SK-N-SH (cell line): Measurements from ENCODE around the gene GPX1. TPM values are rescaled to one million over a fixed set of nuclear protein-coding genes. Genes with fewer than 3 reads are reported as not detected.

Source experiments
- CTCF ChIA-PET: fragments of 300-600, 350-600 bp; formaldehyde crosslinking; extraction: SDS; loops from one replicate; lab custom pipeline; 2021; lab: Yijun Ruan, JAX
- POLR2A ChIA-PET: fragments of 350-600 bp; sonication (Branson Sonifier 250); formaldehyde crosslinking; extraction: SDS; loops from one replicate; lab custom pipeline; 2020; ENCODE audit warnings: antibody characterized with exemption, inconsistent platforms; lab: Yijun Ruan, JAX
- DNase-seq: peaks from one replicate; pipeline ENCODE4 v3.0.0; 2012
- H2AFZ ChIP-seq: fragments of 200-600 bp; sonication (generic); 2 replicates; pipeline ENCODE4 v1.8.1; 2016; ENCODE audit warnings: antibody characterized with exemption, mild to moderate bottlenecking, low read depth
- H3F3A ChIP-seq: fragments of 200-600 bp; sonication (generic); replicated peaks from 2 replicates; pipeline ENCODE3; 2016; ENCODE audit warnings: antibody characterized with exemption, mild to moderate bottlenecking; ENCODE audit not compliant: insufficient read depth
- H3K27ac ChIP-seq, 2 experiments: fragments of 200-500 bp in 1 of 2; fragments of 200-600 bp in 1 of 2; sonication (Bioruptor generic) in 1 of 2; sonication (generic), shearing (Covaris generic) in 1 of 2; 2 replicates each; pipeline versions ENCODE4 v1.5.1 to v1.6.1; 2014 to 2016; ENCODE audit warnings: low read depth in 2 of 2, inconsistent platforms in 1 of 2, low read length in 1 of 2, mild to moderate bottlenecking in 1 of 2, mixed read lengths in 1 of 2
- H3K27me3 ChIP-seq: fragments of 200-600 bp; sonication (generic), shearing (Covaris generic); 2 replicates; pipeline ENCODE4 v1.6.1; 2016; ENCODE audit warnings: mixed run types; ENCODE audit not compliant: insufficient read depth
- H3K36me3 ChIP-seq, 2 experiments: fragments of 200-500 bp in 1 of 2; fragments of 200-600 bp in 1 of 2; sonication (Bioruptor generic) in 1 of 2; sonication (generic) in 1 of 2; replicated peaks in 1 of 2; 2 replicates each; pipeline versions ENCODE3 to v1.5.1; 2014 to 2016; ENCODE audit warnings: low read length in 1 of 2, mild to moderate bottlenecking in 1 of 2; ENCODE audit not compliant: insufficient read depth in 2 of 2, control insufficient read depth in 1 of 2
- H3K4me1 ChIP-seq, 2 experiments: fragments of 200-500 bp in 1 of 2; fragments of 200-600 bp in 1 of 2; sonication (Bioruptor generic) in 1 of 2; sonication (generic), shearing (Covaris generic) in 1 of 2; 2 replicates each; pipeline versions ENCODE4 v1.5.1 to v1.6.1; 2014 to 2016; ENCODE audit warnings: low read depth in 1 of 2, low read length in 1 of 2, mixed run types in 1 of 2; ENCODE audit not compliant: insufficient read depth in 2 of 2, control insufficient read depth in 1 of 2
- H3K4me2 ChIP-seq: fragments of 200-600 bp; sonication (generic), shearing (Covaris generic); 2 replicates; pipeline ENCODE4 v1.6.1; 2017; ENCODE audit warnings: mixed run types
- H3K4me3 ChIP-seq, 2 experiments: fragments of 200-500 bp in 1 of 2; fragments of 200-600 bp in 1 of 2; sonication (Bioruptor generic) in 1 of 2; sonication (generic), shearing (Covaris generic) in 1 of 2; 2 replicates each; pipeline versions ENCODE4 v1.5.1 to v1.8.1; 2014 to 2016; ENCODE audit warnings: low read depth in 2 of 2, inconsistent platforms in 1 of 2, low read length in 1 of 2, mild to moderate bottlenecking in 1 of 2, mixed read lengths in 1 of 2, moderate library complexity in 1 of 2
- H3K79me2 ChIP-seq: fragments of 200-600 bp; sonication (generic); 2 replicates; pipeline ENCODE4 v1.8.1; 2017; ENCODE audit warnings: mild to moderate bottlenecking; ENCODE audit not compliant: insufficient read depth
- H3K9ac ChIP-seq: fragments of 200-600 bp; sonication (generic); 2 replicates; pipeline ENCODE4 v1.6.1; 2017; ENCODE audit warnings: mixed run types
- H3K9me2 ChIP-seq: fragments of 200-600 bp; sonication (generic); 2 replicates; pipeline ENCODE4 v1.6.1; 2017; ENCODE audit warnings: mixed run types
- H3K9me3 ChIP-seq: fragments of 200-600 bp; sonication (generic); 2 replicates; pipeline ENCODE4 v1.6.1; 2017; ENCODE audit warnings: mixed run types, mild to moderate bottlenecking, moderate library complexity
- H4K20me1 ChIP-seq: fragments of 200-600 bp; sonication (generic); 2 replicates; pipeline ENCODE4 v1.6.1; 2017; ENCODE audit warnings: mild to moderate bottlenecking, mixed run types; ENCODE audit not compliant: insufficient read depth
- EZH2phosphoT487 ChIP-seq: fragments of 200-600 bp; sonication (generic); IDR thresholded peaks from 2 replicates; pipeline ENCODE4 v1.6.1; 2017; ENCODE audit warnings: low read depth, mixed run types, mild to moderate bottlenecking, antibody characterized with exemption, moderate library complexity, borderline replicate concordance
- FOSL2 ChIP-seq: IDR thresholded peaks from 2 replicates; pipeline ENCODE4 v1.4.0; 2012; ENCODE audit warnings: low read depth, mild to moderate bottlenecking, moderate library complexity, borderline replicate concordance
- GABPA ChIP-seq: IDR thresholded peaks from 2 replicates; pipeline ENCODE4 v1.4.0; 2012; ENCODE audit warnings: low read depth, mild to moderate bottlenecking
- GATA2 ChIP-seq: sonication (generic); formaldehyde crosslinking; IDR thresholded peaks from 2 replicates; pipeline ENCODE4 v1.5.0; 2020; ENCODE audit warnings: mild to moderate bottlenecking, missing genetic modification reagents
- MEF2A ChIP-seq: IDR thresholded peaks from 2 replicates; pipeline ENCODE4 v1.4.0; 2012; ENCODE audit warnings: low read depth, borderline replicate concordance
- MXI1 ChIP-seq: IDR thresholded peaks from 2 replicates; pipeline ENCODE4 v1.6.1; 2012; ENCODE audit warnings: mild to moderate bottlenecking, low read depth, low read length, improper control_type of control experiment
- NFIC ChIP-seq: IDR thresholded peaks from 2 replicates; pipeline ENCODE4 v1.4.0; 2012; ENCODE audit warnings: borderline replicate concordance
- RCOR1 ChIP-seq: fragments of 150-350 bp; IDR thresholded peaks from 2 replicates; pipeline ENCODE4 v1.6.1; 2017; ENCODE audit warnings: antibody characterized with exemption, low read length
- RFX5 ChIP-seq: IDR thresholded peaks from 2 replicates; pipeline ENCODE4 v1.6.1; 2012; ENCODE audit warnings: mild to moderate bottlenecking, improper control_type of control experiment, low read length
- SMC3 ChIP-seq: IDR thresholded peaks from 2 replicates; pipeline ENCODE4 v1.6.1; 2012; ENCODE audit warnings: low read depth, low read length, improper control_type of control experiment
- TAF1 ChIP-seq: IDR thresholded peaks from 2 replicates; pipeline ENCODE4 v1.6.1; 2012; ENCODE audit warnings: low read depth, mild to moderate bottlenecking, low read length, moderate library complexity, borderline replicate concordance
- TEAD4 ChIP-seq: IDR thresholded peaks from 2 replicates; pipeline ENCODE4 v1.4.0; 2012; ENCODE audit warnings: mild to moderate bottlenecking, borderline replicate concordance; ENCODE audit not compliant: insufficient read depth
- USF2 ChIP-seq: fragments of 150-350 bp; IDR thresholded peaks from 2 replicates; pipeline ENCODE4 v1.6.1; 2017; ENCODE audit warnings: antibody characterized with exemption, low read length, low read depth, borderline replicate concordance
- YY1 ChIP-seq: IDR thresholded peaks from 2 replicates; pipeline ENCODE4 v1.4.0; 2012; ENCODE audit warnings: low read depth, mild to moderate bottlenecking
- ZBTB33 ChIP-seq: IDR thresholded peaks from 2 replicates; pipeline ENCODE4 v1.4.0; 2012; ENCODE audit warnings: low read depth, borderline replicate concordance
- WGBS: methylation state at CpG from one replicate; pipeline ENCODE4 v1.1.6; 2017; ENCODE audit warnings: low lambda C conversion rate; 5-methylcytosine and 5-hydroxymethylcytosine counted together
- polyA plus RNA-seq, 3 experiments: library from polyadenylated mRNA; depleted of rRNA; stranded (reverse); fragments of >200 nt; gene quantifications; 2 replicates each; pipeline ENCODE4 v1.2.3, GENCODE V29; 2012
- TF ChIP-seq, protein P1 (sequence below): IDR thresholded peaks from 2 replicates; pipeline ENCODE4 v1.4.0; 2012; ENCODE audit warnings: low read depth, borderline replicate concordance
- TF ChIP-seq, protein P2 (sequence below): fragments of 200-600 bp; sonication (generic); IDR thresholded peaks from 2 replicates; pipeline ENCODE4 v1.6.1; 2017; ENCODE audit warnings: antibody characterized with exemption, mild to moderate bottlenecking, moderate library complexity
- TF ChIP-seq, protein P3 (sequence below): IDR thresholded peaks from 2 replicates; pipeline ENCODE4 v1.6.1; 2012; ENCODE audit warnings: mild to moderate bottlenecking, low read depth, low read length, moderate library complexity

The GPX1 gene
- polyA plus RNA-seq, 1 of the 3 experiments (the other 2 are of a cell fraction) = 815 TPM

DNA sequence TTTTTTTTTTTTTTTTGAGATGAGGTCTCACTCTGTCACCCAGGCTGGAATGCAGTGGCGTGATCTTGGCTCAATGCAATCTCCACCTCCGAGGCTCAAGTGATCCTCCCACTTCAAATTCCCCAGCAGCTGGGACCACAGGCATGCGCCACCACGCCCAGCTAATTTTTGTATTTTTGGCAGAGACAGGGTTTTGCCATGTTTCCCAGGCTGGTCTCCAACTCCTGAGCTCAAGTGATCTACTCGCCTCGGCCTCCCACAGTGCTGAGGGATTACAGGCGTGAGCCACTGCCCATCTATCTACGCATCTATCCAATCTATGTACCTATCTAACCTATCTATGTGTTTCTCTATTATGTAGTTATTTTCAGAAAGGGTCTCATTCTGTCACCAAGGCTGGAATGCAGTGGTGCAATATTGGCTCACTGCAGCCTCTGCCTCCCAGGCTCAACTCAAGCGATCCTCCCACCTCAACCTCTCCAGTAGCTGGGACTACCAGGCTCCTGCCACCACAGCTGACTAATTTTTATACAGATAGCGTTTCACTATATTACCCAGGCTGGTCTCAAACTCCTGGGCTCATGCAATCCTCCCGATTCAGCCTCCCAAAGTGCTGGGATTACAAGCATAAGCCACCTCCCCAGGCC is 20.2 kb upstream of the GPX1 start:
- no peak overlapping the region for H3K9ac ChIP-seq
- POLR2A ChIA-PET = no interaction called here
- TF ChIP-seq RFX5 (no peak), MEF2A (no peak), YY1 (no peak), RCOR1 (no peak), ZBTB33 (no peak), GATA2 (CRISPR knock-in tag) (no peak), GABPA (no peak), SMC3 (no peak), EZH2phosphoT487 (no peak), USF2 (no peak), TEAD4 (no peak), NFIC (no peak), MXI1 (no peak), FOSL2 (no peak), TAF1 (no peak)
- TF ChIP-seq, protein P1, sequence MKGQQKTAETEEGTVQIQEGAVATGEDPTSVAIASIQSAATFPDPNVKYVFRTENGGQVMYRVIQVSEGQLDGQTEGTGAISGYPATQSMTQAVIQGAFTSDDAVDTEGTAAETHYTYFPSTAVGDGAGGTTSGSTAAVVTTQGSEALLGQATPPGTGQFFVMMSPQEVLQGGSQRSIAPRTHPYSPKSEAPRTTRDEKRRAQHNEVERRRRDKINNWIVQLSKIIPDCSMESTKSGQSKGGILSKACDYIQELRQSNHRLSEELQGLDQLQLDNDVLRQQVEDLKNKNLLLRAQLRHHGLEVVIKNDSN = no peak
- TF ChIP-seq, protein P2, sequence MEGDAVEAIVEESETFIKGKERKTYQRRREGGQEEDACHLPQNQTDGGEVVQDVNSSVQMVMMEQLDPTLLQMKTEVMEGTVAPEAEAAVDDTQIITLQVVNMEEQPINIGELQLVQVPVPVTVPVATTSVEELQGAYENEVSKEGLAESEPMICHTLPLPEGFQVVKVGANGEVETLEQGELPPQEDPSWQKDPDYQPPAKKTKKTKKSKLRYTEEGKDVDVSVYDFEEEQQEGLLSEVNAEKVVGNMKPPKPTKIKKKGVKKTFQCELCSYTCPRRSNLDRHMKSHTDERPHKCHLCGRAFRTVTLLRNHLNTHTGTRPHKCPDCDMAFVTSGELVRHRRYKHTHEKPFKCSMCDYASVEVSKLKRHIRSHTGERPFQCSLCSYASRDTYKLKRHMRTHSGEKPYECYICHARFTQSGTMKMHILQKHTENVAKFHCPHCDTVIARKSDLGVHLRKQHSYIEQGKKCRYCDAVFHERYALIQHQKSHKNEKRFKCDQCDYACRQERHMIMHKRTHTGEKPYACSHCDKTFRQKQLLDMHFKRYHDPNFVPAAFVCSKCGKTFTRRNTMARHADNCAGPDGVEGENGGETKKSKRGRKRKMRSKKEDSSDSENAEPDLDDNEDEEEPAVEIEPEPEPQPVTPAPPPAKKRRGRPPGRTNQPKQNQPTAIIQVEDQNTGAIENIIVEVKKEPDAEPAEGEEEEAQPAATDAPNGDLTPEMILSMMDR = no peak
- TF ChIP-seq, protein P3, sequence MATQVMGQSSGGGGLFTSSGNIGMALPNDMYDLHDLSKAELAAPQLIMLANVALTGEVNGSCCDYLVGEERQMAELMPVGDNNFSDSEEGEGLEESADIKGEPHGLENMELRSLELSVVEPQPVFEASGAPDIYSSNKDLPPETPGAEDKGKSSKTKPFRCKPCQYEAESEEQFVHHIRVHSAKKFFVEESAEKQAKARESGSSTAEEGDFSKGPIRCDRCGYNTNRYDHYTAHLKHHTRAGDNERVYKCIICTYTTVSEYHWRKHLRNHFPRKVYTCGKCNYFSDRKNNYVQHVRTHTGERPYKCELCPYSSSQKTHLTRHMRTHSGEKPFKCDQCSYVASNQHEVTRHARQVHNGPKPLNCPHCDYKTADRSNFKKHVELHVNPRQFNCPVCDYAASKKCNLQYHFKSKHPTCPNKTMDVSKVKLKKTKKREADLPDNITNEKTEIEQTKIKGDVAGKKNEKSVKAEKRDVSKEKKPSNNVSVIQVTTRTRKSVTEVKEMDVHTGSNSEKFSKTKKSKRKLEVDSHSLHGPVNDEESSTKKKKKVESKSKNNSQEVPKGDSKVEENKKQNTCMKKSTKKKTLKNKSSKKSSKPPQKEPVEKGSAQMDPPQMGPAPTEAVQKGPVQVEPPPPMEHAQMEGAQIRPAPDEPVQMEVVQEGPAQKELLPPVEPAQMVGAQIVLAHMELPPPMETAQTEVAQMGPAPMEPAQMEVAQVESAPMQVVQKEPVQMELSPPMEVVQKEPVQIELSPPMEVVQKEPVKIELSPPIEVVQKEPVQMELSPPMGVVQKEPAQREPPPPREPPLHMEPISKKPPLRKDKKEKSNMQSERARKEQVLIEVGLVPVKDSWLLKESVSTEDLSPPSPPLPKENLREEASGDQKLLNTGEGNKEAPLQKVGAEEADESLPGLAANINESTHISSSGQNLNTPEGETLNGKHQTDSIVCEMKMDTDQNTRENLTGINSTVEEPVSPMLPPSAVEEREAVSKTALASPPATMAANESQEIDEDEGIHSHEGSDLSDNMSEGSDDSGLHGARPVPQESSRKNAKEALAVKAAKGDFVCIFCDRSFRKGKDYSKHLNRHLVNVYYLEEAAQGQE = no peak
- no peaks in the 10 kb centered on the region for H3K9me3 ChIP-seq
- CTCF ChIA-PET = interaction anchor here (1.5 kb wide), 1 partner anchor 71 kb away, joined by 4 read pairs; no protein-coding TSS in a partner anchor
- peak overlapping the region in 1 of 2 experiments; percentile 31; a peak in 2 of 4 replicates for H3K27ac ChIP-seq
- no peak overlapping the region for H3K4me2 ChIP-seq
- H2AFZ ChIP-seq = no peak overlapping the region
- no peak overlapping the region for H3K4me3 ChIP-seq
- DNase-seq = no peak
- no peaks in the 10 kb centered on the region for H3K9me2 ChIP-seq
- peaks cover 100% of the 10 kb centered on the region for H3K79me2 ChIP-seq
- H4K20me1 ChIP-seq = peaks cover 100% of the 10 kb centered on the region
- no peaks in the 10 kb centered on the region for H3K27me3 ChIP-seq
- 83% methylated on average over 11 of the region's 11 CpGs for WGBS
- H3K36me3 ChIP-seq = peaks cover 3 to 26% of the 10 kb centered on the region in 2 experiments
- no peaks in the 10 kb centered on the region for H3K4me1 ChIP-seq
- H3F3A ChIP-seq = peaks cover 27% of the 10 kb centered on the region
